Measurements from ENCODE around the gene PRSS16.

DNA sequence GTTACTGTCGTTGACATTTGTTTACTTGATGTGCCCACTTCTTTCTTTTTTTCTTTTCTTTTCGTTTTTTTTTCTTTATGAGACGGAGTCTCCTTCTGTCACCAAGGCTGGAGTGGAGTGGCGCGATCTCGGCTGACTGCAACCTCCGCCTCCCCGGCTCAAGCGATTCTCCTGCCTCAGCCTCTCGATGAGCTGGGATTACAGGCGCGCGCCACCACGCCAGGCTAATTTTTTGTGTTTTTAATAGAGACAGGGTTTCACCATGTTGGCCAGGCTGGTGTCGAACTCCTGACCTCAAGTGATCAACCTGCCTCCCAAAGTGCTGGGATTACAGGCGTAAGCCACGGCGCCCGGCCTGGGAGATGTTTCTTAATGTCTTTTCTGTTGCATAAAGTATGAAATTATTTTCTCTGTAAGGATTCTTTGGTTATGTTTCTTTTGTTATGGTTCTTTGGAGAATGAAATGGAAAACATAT is 33.3 kb upstream of the PRSS16 start:
- TF ChIP-seq EP300 (IDR thresholded peaks at IDR 0.05) (no peak), CTCF (IDR thresholded peaks at IDR 0.05) (no peak), POLR2A (IDR thresholded peaks at IDR 0.05; ENCODE audit: low read length) (no peak), MAZ (IDR thresholded peaks at IDR 0.05; ENCODE audit: borderline replicate concordance, low read depth, low read length) (no peak), ESRRA (IDR thresholded peaks at IDR 0.05; ENCODE audit: borderline replicate concordance, low read length) (no peak), FOXS1 (CRISPR knock-in tag; IDR thresholded peaks at IDR 0.05) (no peak), ZFP36 (IDR thresholded peaks at IDR 0.05; ENCODE audit: borderline replicate concordance, partially characterized antibody) (no peak), RFX5 (IDR thresholded peaks at IDR 0.05) (no peak), SMC3 (IDR thresholded peaks at IDR 0.05) (no peak), MAX (IDR thresholded peaks at IDR 0.05) (no peak), RCOR1 (IDR thresholded peaks at IDR 0.05; ENCODE audit: low read depth, low read length) (no peak), MYC (IDR thresholded peaks at IDR 0.05; ENCODE audit: borderline replicate concordance, low read length) (no peak)
- TF ChIP-seq, protein P1, sequence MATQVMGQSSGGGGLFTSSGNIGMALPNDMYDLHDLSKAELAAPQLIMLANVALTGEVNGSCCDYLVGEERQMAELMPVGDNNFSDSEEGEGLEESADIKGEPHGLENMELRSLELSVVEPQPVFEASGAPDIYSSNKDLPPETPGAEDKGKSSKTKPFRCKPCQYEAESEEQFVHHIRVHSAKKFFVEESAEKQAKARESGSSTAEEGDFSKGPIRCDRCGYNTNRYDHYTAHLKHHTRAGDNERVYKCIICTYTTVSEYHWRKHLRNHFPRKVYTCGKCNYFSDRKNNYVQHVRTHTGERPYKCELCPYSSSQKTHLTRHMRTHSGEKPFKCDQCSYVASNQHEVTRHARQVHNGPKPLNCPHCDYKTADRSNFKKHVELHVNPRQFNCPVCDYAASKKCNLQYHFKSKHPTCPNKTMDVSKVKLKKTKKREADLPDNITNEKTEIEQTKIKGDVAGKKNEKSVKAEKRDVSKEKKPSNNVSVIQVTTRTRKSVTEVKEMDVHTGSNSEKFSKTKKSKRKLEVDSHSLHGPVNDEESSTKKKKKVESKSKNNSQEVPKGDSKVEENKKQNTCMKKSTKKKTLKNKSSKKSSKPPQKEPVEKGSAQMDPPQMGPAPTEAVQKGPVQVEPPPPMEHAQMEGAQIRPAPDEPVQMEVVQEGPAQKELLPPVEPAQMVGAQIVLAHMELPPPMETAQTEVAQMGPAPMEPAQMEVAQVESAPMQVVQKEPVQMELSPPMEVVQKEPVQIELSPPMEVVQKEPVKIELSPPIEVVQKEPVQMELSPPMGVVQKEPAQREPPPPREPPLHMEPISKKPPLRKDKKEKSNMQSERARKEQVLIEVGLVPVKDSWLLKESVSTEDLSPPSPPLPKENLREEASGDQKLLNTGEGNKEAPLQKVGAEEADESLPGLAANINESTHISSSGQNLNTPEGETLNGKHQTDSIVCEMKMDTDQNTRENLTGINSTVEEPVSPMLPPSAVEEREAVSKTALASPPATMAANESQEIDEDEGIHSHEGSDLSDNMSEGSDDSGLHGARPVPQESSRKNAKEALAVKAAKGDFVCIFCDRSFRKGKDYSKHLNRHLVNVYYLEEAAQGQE (IDR thresholded peaks at IDR 0.05) = no peak
